Measurements from ENCODE around the gene SERP2.

DNA sequence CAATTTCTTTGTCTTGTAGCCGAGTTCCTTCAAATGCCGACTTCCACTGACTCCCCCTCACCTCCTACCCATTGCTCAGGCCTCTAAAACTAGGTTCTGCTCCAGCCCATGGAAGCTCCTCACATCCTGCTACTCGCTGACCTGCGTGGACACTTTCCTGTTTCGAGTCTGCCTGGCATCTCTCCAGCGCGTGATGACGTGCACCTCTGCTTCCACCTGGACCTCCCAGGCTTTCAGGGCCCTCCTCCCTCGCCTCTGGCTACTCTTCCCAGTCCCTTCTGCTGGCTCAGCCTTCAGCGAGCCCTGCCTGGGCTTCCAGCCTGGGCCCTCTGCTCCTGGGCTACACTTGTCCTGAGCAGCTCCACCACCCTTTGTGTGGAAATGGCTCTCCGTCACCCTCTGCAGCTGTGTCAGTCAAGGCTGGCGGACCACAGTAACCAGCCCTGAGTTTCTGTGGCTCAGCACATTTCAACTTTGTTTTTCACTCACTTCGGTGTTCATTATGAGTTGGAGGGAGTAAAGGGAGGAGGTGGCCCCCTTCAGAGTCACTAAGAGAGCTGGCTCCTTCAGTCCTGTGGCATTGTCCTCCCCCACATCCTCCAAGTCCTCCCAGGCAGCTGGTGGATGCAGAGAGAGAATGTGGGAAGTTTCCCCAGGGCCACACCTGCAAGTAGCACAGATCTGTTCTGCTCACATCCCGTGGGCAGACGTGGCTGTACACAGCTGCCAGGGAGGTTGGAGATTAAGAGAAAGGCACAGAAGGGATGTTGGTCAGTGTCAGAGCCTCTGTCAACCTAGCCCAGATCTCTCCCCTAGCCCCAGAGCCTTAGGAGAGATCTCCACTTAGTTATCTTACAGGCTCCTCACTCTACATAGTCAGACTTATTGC, 49.4 kb downstream of the SERP2 start:
- TF ChIP-seq, protein P1, sequence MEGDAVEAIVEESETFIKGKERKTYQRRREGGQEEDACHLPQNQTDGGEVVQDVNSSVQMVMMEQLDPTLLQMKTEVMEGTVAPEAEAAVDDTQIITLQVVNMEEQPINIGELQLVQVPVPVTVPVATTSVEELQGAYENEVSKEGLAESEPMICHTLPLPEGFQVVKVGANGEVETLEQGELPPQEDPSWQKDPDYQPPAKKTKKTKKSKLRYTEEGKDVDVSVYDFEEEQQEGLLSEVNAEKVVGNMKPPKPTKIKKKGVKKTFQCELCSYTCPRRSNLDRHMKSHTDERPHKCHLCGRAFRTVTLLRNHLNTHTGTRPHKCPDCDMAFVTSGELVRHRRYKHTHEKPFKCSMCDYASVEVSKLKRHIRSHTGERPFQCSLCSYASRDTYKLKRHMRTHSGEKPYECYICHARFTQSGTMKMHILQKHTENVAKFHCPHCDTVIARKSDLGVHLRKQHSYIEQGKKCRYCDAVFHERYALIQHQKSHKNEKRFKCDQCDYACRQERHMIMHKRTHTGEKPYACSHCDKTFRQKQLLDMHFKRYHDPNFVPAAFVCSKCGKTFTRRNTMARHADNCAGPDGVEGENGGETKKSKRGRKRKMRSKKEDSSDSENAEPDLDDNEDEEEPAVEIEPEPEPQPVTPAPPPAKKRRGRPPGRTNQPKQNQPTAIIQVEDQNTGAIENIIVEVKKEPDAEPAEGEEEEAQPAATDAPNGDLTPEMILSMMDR (tag by site-specific recombination; IDR thresholded peaks at IDR 0.05) = no peak
- TF ChIP-seq ZNF311 (tag by site-specific recombination; IDR thresholded peaks at IDR 0.05; ENCODE audit: borderline replicate concordance) (no peak), ZNF274 (IDR thresholded peaks at IDR 0.05; ENCODE audit: low read length) (no peak), ZNF274 (tag by site-specific recombination; IDR thresholded peaks at IDR 0.05; ENCODE audit: borderline replicate concordance) (no peak), ZNF404 (tag by site-specific recombination; IDR thresholded peaks at IDR 0.05) (no peak), SALL2 (tag by site-specific recombination; IDR thresholded peaks at IDR 0.05; ENCODE audit: borderline replicate concordance) (no peak), ZNF529 (tag by site-specific recombination; IDR thresholded peaks at IDR 0.05; ENCODE audit: insufficient replicate concordance) (no peak), ZBTB8A (tag by site-specific recombination; IDR thresholded peaks at IDR 0.05) (no peak), ZNF133 (tag by site-specific recombination; IDR thresholded peaks at IDR 0.05) (no peak), ZBTB20 (tag by site-specific recombination; IDR thresholded peaks at IDR 0.05) (no peak), ZXDB (tag by site-specific recombination; IDR thresholded peaks at IDR 0.05) (no peak), KLF16 (tag by site-specific recombination; IDR thresholded peaks at IDR 0.05) (no peak), ZNF341 (tag by site-specific recombination; IDR thresholded peaks at IDR 0.05; ENCODE audit: low read depth) (no peak)
- TF ChIP-seq, protein P2, sequence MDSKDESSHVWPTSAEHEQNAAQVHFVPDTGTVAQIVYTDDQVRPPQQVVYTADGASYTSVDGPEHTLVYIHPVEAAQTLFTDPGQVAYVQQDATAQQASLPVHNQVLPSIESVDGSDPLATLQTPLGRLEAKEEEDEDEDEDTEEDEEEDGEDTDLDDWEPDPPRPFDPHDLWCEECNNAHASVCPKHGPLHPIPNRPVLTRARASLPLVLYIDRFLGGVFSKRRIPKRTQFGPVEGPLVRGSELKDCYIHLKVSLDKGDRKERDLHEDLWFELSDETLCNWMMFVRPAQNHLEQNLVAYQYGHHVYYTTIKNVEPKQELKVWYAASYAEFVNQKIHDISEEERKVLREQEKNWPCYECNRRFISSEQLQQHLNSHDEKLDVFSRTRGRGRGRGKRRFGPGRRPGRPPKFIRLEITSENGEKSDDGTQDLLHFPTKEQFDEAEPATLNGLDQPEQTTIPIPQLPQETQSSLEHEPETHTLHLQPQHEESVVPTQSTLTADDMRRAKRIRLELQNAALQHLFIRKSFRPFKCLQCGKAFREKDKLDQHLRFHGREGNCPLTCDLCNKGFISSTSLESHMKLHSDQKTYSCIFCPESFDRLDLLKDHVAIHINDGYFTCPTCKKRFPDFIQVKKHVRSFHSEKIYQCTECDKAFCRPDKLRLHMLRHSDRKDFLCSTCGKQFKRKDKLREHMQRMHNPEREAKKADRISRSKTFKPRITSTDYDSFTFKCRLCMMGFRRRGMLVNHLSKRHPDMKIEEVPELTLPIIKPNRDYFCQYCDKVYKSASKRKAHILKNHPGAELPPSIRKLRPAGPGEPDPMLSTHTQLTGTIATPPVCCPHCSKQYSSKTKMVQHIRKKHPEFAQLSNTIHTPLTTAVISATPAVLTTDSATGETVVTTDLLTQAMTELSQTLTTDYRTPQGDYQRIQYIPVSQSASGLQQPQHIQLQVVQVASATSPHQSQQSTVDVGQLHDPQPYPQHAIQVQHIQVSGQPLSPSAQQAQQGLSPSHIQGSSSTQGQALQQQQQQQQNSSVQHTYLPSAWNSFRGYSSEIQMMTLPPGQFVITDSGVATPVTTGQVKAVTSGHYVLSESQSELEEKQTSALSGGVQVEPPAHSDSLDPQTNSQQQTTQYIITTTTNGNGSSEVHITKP (tag by site-specific recombination; IDR thresholded peaks at IDR 0.05) = no peak
- TF ChIP-seq, protein P3, sequence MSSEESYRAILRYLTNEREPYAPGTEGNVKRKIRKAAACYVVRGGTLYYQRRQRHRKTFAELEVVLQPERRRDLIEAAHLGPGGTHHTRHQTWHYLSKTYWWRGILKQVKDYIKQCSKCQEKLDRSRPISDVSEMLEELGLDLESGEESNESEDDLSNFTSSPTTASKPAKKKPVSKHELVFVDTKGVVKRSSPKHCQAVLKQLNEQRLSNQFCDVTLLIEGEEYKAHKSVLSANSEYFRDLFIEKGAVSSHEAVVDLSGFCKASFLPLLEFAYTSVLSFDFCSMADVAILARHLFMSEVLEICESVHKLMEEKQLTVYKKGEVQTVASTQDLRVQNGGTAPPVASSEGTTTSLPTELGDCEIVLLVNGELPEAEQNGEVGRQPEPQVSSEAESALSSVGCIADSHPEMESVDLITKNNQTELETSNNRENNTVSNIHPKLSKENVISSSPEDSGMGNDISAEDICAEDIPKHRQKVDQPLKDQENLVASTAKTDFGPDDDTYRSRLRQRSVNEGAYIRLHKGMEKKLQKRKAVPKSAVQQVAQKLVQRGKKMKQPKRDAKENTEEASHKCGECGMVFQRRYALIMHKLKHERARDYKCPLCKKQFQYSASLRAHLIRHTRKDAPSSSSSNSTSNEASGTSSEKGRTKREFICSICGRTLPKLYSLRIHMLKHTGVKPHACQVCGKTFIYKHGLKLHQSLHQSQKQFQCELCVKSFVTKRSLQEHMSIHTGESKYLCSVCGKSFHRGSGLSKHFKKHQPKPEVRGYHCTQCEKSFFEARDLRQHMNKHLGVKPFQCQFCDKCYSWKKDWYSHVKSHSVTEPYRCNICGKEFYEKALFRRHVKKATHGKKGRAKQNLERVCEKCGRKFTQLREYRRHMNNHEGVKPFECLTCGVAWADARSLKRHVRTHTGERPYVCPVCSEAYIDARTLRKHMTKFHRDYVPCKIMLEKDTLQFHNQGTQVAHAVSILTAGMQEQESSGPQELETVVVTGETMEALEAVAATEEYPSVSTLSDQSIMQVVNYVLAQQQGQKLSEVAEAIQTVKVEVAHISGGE (tag by site-specific recombination; conservative IDR thresholded peaks at IDR 0.05; ENCODE audit: low read depth) = no peak

Data from HEK293 (cell line).